Stimulated activated CD4-positive, alpha-beta T cell treated with anti-CD3 and anti-CD28 coated beads, Interleukin-15, amount 100 ng/mL, for 48 hours (primary cell): ENCODE data around the gene CATSPERB.
"Not testable (repeated sequence)": the region's sequence is repeated elsewhere in the genome, so short reads cannot be mapped to it uniquely, and the experiment has no call there.

Source experiments
- DNase-seq, 2 donors: peaks; one replicate each; pipeline ENCODE4 v3.0.0-alpha.2; 2020; ENCODE audit warnings: low read depth in 2 of 2

Gene CATSPERB

GRCh38 chr14:91731986-91732385, at the start of gene CATSPERB:
TSS of gene CATSPERB (minus strand) at chr14:91732086. CDS start at chr14:91729479, 2,607 bp downstream.
- no peak for DNase-seq

- DNase-seq, result no peak
Observed at GRCh38 chr14:91780452-91780851, 48.6 kb upstream of the CATSPERB start.

GRCh38 chr14:91778217-91778616, 46.3 kb upstream of the CATSPERB start:
- no peak for DNase-seq

GRCh38 chr14:91774140-91775096, 42.5 kb upstream of the CATSPERB start:
- DNase-seq, result no peak

GRCh38 chr14:91770185-91770584, 38.3 kb upstream of the CATSPERB start:
- DNase-seq, result no peak

GRCh38 chr14:91755570-91756295, 23.8 kb upstream of the CATSPERB start:
- no peak for DNase-seq

GRCh38 chr14:91754819-91755218, 22.9 kb upstream of the CATSPERB start:
- no peak for DNase-seq

- no peak for DNase-seq
Observed at GRCh38 chr14:91754185-91754584, 22.3 kb upstream of the CATSPERB start.

- DNase-seq, result no peak
Observed at GRCh38 chr14:91753501-91754128, 21.7 kb upstream of the CATSPERB start.

- no peak for DNase-seq
Observed at GRCh38 chr14:91752961-91753360, 21.1 kb upstream of the CATSPERB start.

GRCh38 chr14:91751719-91752118, 19.8 kb upstream of the CATSPERB start:
- DNase-seq, result no peak

GRCh38 chr14:91750634-91751198, 18.8 kb upstream of the CATSPERB start:
- no peak for DNase-seq

- no peak for DNase-seq
Observed at GRCh38 chr14:91749868-91750267, 18.0 kb upstream of the CATSPERB start.

- no peak for DNase-seq
Observed at GRCh38 chr14:91748049-91748448, 16.2 kb upstream of the CATSPERB start.

GRCh38 chr14:91745344-91745743, 13.5 kb upstream of the CATSPERB start:
- DNase-seq, result no peak

GRCh38 chr14:91744068-91744480, 12.2 kb upstream of the CATSPERB start:
- no peak for DNase-seq

- no peak for DNase-seq
Observed at GRCh38 chr14:91743305-91743653, 11.4 kb upstream of the CATSPERB start.

GRCh38 chr14:91742621-91743304, 10.9 kb upstream of the CATSPERB start:
- no peak for DNase-seq

- not testable (repeated sequence) for DNase-seq
Observed at GRCh38 chr14:91739867-91740266, 8.0 kb upstream of the CATSPERB start.

- no peak for DNase-seq
Observed at GRCh38 chr14:91737619-91738018, 5.7 kb upstream of the CATSPERB start.

GRCh38 chr14:91732859-91733477, 1.1 kb upstream of the CATSPERB start:
- DNase-seq, result no peak
